Measurements from ENCODE around the gene GLIS1. TPM values are rescaled to one million over a fixed set of nuclear protein-coding genes. Genes with fewer than 3 reads are reported as not detected.

Gene GLIS1
- total RNA-seq, 1 donor from 2014 or later, result not detected

DNA sequence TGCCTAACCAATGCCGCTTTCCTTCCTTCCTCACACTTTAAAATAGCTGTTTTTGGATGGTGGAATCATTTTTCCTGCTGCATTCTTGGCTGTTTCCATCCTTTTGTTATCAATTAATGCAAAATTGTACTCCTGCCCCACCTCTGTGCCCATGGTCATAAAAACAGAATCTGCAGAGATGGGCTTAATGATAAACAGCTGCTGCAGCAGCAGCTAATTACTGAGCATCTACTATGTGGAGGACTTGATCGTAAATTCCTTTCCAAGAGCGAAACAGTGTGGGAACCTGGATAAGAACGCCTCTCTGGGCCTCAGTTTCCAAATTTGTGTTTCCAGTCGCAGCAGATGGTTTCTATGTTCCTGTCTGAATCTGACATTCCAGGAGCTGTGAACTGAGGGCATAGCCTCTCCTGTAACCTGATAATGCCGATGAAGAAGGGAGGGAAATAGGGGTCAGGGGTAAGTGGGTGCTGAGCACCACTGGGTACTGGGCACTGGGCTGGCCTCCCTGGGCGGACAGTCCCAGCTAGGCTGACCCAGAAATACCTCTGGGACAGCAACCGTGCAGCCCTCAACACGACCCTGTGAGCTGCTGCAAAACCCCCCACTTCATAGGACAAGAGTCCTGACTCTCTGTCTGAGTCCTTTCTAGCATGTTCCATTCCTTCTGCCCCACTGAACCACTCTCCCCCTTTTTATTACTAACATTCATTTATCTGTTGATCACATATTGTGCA is 158.1 kb downstream of the GLIS1 start:
- intact Hi-C loops (cut with DNase I), result no loop called here
- Histone ChIP-seq H3K27ac (no peak overlapping the region), H3K4me3 (no peak overlapping the region), H3K27me3 (no peaks in the 10 kb centered on the region), H3K4me1 (no peaks in the 10 kb centered on the region), H3K36me3 (no peaks in the 10 kb centered on the region), H3K9me3 (no peaks in the 10 kb centered on the region)
- no peak for TF ChIP-seq CTCF (IDR thresholded peaks at IDR 0.05)
- no peak for DNase-seq (ENCODE audit: low spot score in 2 of 2)

DNA sequence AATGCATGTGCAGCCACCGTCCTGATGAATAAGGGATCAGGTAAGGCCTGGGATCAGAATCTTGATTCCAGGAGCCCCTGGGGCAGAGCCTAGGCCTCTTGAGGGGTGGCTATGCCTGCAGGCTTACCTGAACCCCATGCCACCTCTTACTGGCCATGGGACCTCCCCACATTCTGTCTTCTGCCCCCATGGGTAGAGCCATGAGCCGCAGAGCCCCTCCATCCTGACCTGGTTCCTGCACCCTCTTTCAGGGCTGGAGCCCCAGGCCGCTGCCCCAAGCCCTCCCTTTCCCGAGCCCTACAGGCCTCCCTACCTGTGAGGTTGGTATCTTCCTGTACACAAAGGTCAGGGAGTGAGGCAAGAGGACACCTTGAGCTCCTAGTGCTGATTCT is 159.0 kb downstream of the GLIS1 start:
- Histone ChIP-seq H3K27me3 (no peaks in the 10 kb centered on the region), H3K4me1 (no peaks in the 10 kb centered on the region), H3K36me3 (no peaks in the 10 kb centered on the region), H3K9me3 (no peaks in the 10 kb centered on the region), H3K27ac (no peak overlapping the region), H3K4me3 (no peak overlapping the region)
- intact Hi-C loops (cut with DNase I), result no loop called here
- no peak for TF ChIP-seq CTCF (IDR thresholded peaks at IDR 0.05)
- no peak for DNase-seq (ENCODE audit: low spot score in 2 of 2)

GRCh38 chr1:53579221-53580008 is 159.5 kb downstream of the GLIS1 start:
- intact Hi-C loops (cut with DNase I), result no loop called here
- no peak for DNase-seq (ENCODE audit: low spot score in 2 of 2)
- H3K4me3 ChIP-seq, result no peak overlapping the region
- no peaks in the 10 kb centered on the region for H3K27me3 ChIP-seq
- no peaks in the 10 kb centered on the region for H3K36me3 ChIP-seq
- H3K9me3 ChIP-seq, result no peaks in the 10 kb centered on the region
- H3K27ac ChIP-seq, result no peak overlapping the region
- H3K4me1 ChIP-seq, result no peaks in the 10 kb centered on the region
- TF ChIP-seq CTCF (IDR thresholded peaks at IDR 0.05), result no peak

- Histone ChIP-seq H3K27me3 (no peaks in the 10 kb centered on the region), H3K27ac (no peak overlapping the region), H3K36me3 (no peaks in the 10 kb centered on the region), H3K4me3 (no peak overlapping the region), H3K9me3 (no peaks in the 10 kb centered on the region), H3K4me1 (no peaks in the 10 kb centered on the region)
- intact Hi-C loops (cut with DNase I), result no loop called here
- TF ChIP-seq CTCF (IDR thresholded peaks at IDR 0.05), result no peak
- DNase-seq (ENCODE audit: low spot score in 2 of 2), result no peak
Measured at GRCh38 chr1:53578358-53578757, 160.6 kb downstream of the GLIS1 start.

DNA sequence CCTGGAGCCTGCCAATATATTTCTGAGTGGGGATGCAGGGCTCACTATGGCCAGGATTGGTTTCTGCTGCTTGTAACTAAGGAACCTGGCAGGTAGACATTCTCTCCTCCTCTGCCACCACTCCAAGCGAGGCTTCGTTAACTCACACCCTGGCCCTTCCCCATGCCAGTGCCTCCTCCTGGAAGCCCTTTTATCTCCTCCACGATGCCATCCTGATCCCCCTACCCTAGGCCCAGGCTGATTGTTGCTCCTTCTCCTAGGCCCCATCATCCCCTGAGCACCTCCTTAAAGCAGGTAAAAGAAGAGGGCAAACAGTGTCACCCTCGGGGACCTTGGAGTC is 161.2 kb downstream of the GLIS1 start:
- H3K9me3 ChIP-seq, result no peaks in the 10 kb centered on the region
- intact Hi-C loops (cut with DNase I), result no loop called here
- no peaks in the 10 kb centered on the region for H3K27me3 ChIP-seq
- no peaks in the 10 kb centered on the region for H3K36me3 ChIP-seq
- TF ChIP-seq CTCF (IDR thresholded peaks at IDR 0.05), result no peak
- no peak overlapping the region for H3K27ac ChIP-seq
- H3K4me1 ChIP-seq, result no peaks in the 10 kb centered on the region
- H3K4me3 ChIP-seq, result no peak overlapping the region
- no peak for DNase-seq (ENCODE audit: low spot score in 2 of 2)
